ENCODE measurements around the gene AXDND1. TPM values are rescaled to one million over a fixed set of nuclear protein-coding genes. Genes with fewer than 3 reads are reported as not detected.

The AXDND1 gene
- total and polyA plus RNA-seq, 9 of the 15 experiments (the other 6 are each of a cell fraction or from before 2014, with no cell fraction given), result 0.03 to 0.13 (median 0.06) TPM; not detected in 5

DNA sequence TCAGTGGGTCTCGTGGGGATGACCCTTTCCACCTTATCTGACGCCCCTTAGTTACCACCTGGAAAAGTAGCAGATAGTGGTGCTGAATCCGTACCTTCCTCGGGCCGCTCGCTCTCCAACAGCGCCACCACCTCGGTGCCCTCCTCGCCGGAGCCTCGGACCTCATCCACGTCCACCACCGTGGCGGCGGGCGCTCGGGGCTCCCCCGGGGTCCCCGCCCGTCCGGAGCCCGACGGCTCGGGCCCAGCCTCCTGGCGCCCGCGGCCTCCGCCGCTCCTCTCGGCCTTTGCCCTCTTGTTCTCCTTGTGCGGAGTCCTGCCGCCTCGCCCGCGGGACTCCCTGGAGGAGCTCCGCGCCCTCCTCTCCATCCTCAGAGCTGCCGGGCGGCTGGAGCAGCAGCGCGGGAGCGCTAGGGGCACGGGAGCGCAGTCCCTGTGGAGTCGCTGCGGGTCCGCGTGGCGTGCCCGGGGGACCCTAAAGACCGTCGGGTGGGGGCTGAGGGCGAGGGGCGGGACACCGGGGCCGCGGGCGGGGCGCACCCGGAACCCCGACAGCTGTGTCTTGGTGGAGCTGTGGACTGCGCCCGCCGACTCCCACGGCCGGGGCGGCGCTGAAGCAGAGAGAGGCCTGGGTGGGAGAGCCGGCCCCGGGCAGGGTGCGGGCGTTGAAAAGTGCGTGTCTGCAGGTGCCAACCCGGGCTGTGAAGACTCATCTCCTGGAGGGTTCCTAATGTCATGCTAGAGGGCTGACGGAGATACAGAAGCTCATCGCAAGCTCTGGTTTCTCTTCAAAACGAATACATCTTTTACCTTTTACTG is 209.9 kb downstream of the AXDND1 start, which contains the start of gene NPHS2:
Gene NPHS2 (minus strand): TSS at position 452 of the 818 bp plus-strand sequence. CDS start 84 bp downstream, at position 368.
- POLR2A ChIA-PET, result no interaction called here
- WGBS (ENCODE audit: insufficient coverage, low coverage, missing lambda C conversion rate), result 2% methylated on average over 66 of the region's 77 CpGs
- DNase-seq (ENCODE audit: extremely low read depth in 1 of 4, low spot score in 3 of 4), result no peak

More for the DNA sequence above, 209.9 kb downstream of the AXDND1 start, which contains the start of gene NPHS2:
- FAIRE-seq (no peak), ATAC-seq (no peak; the same call in 1 of the 3 replicates)
- Histone ChIP-seq H3K9ac (ENCODE audit: insufficient read depth in 1 of 2, low read depth in 2 of 2, low read length in 2 of 2) (no peak within 1 kb of the TSS), H3K36me3 (ENCODE audit: control insufficient read depth, insufficient read depth, low read length) (no peaks in the 10 kb centered on the region), H3K4me2 (ENCODE audit: insufficient read depth, low read length) (no peak within 1 kb of the TSS), H2AFZ (ENCODE audit: low read depth, low read length) (no peak within 1 kb of the TSS), H3K9me3 (replicated peaks; ENCODE audit: control insufficient read depth, insufficient read depth, low read depth, low read length) (no peaks in the 10 kb centered on the region), H3K27me3 (ENCODE audit: control insufficient read depth in 2 of 2, insufficient read depth in 2 of 2, low read length in 2 of 2) (peaks cover 13 to 31% of the 10 kb centered on the region in 2 experiments; a peak in 3 of 5 replicates), H4K20me1 (replicated peaks; ENCODE audit: control insufficient read depth, insufficient read depth, low read length) (peaks cover 3% of the 10 kb centered on the region; the same call in 1 of the 2 replicates), H3K79me2 (ENCODE audit: control insufficient read depth, insufficient read depth, low read length) (no peaks in the 10 kb centered on the region), H3K9me1 (ENCODE audit: control insufficient read depth, insufficient read depth, low read length) (no peaks in the 10 kb centered on the region), H3K27ac (ENCODE audit: extremely low read depth, low read depth, low read length) (no peak within 1 kb of the TSS), H3K4me1 (replicated peaks in 1 of 2; ENCODE audit: control insufficient read depth in 2 of 2, insufficient read depth in 2 of 2, low read length in 2 of 2) (peaks cover 0 to 6% of the 10 kb centered on the region in 2 experiments; a peak in 1 of 5 replicates), H3K4me3 (no peak within 1 kb of the TSS)
- BruUV-seq (replicated peaks), result no TSS peak
- CTCF ChIA-PET (ENCODE audit: low intra/inter-chr PET ratio), result no interaction called here
- in situ Hi-C loops (cut with MboI), result no loop called here
- intact Hi-C loops (cut with micrococcal nuclease), result no loop called here
- TF ChIP-seq ZNF57 (CRISPR knock-in tag; IDR thresholded peaks at IDR 0.05), result no peak
- TF ChIP-seq NFIX (CRISPR knock-in tag; IDR thresholded peaks at IDR 0.05; ENCODE audit: low read depth), result no peak
- TF ChIP-seq, protein P1, sequence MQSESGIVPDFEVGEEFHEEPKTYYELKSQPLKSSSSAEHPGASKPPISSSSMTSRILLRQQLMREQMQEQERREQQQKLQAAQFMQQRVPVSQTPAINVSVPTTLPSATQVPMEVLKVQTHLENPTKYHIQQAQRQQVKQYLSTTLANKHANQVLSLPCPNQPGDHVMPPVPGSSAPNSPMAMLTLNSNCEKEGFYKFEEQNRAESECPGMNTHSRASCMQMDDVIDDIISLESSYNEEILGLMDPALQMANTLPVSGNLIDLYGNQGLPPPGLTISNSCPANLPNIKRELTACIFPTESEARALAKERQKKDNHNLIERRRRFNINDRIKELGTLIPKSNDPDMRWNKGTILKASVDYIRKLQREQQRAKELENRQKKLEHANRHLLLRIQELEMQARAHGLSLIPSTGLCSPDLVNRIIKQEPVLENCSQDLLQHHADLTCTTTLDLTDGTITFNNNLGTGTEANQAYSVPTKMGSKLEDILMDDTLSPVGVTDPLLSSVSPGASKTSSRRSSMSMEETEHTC (IDR thresholded peaks at IDR 0.05), result no peak
- no peak for TF ChIP-seq RBFOX2 (IDR thresholded peaks at IDR 0.05; ENCODE audit: low read depth, low read length)
- TF ChIP-seq, protein P2, sequence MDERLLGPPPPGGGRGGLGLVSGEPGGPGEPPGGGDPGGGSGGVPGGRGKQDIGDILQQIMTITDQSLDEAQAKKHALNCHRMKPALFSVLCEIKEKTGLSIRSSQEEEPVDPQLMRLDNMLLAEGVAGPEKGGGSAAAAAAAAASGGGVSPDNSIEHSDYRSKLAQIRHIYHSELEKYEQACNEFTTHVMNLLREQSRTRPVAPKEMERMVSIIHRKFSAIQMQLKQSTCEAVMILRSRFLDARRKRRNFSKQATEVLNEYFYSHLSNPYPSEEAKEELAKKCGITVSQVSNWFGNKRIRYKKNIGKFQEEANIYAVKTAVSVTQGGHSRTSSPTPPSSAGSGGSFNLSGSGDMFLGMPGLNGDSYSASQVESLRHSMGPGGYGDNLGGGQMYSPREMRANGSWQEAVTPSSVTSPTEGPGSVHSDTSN (CRISPR knock-in tag; IDR thresholded peaks at IDR 0.05; ENCODE audit: low read depth), result no peak
- TF ChIP-seq, protein P2 (tag; conservative IDR thresholded peaks at IDR 0.05; ENCODE audit: low read depth), result no peak

Measured in K562 (cell line).